Adrenal gland (tissue), 5 donors: Measurements from ENCODE around the gene CAMTA1.

Experiments
- POLR2A ChIP-seq, 2 donors: fragments of 450-650 bp; IDR thresholded peaks; one replicate each; pipeline ENCODE4 v1.6.1; 2017; ENCODE audit warnings: antibody characterized with exemption in 2 of 2, mild to moderate bottlenecking in 2 of 2, moderate library complexity in 1 of 2
- TF ChIP-seq, protein P1 (sequence below), 6 experiments: fragments of 450-650 bp in 4 of 6; fragments of 200-600 bp in 2 of 6; sonication (generic) in 1 of 6; IDR thresholded peaks; 1 replicate in 5 of 6; 2 replicates in 1 of 6; pipeline versions ENCODE4 v1.5.1 to v1.8.0; 2016 to 2021; ENCODE audit warnings: antibody characterized with exemption in 6 of 6, mild to moderate bottlenecking in 2 of 6, moderate library complexity in 1 of 6
- donor health status: DM: no; HTN: no; CAD: no.

DNA sequence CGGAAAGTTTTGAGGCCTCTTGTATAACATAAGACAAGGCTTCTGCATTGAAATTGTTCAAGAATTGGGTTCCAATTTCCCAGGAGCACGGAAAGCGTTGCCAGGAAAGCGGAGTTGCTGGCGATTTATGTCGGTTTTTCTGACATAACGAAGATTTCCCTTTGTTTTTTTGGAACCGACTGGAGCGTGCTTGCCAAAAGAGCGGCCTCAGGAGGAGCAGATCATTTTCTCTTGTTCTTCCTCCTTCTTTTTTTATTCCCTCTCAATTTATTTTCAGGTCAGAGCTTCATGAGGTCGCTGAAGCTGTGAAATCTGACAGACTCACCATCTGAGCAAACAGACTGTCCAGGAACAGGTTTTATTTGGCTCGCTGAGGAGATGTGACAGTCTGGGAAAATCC, 275.5 kb downstream of the CAMTA1 start:
- TF ChIP-seq, protein P1, sequence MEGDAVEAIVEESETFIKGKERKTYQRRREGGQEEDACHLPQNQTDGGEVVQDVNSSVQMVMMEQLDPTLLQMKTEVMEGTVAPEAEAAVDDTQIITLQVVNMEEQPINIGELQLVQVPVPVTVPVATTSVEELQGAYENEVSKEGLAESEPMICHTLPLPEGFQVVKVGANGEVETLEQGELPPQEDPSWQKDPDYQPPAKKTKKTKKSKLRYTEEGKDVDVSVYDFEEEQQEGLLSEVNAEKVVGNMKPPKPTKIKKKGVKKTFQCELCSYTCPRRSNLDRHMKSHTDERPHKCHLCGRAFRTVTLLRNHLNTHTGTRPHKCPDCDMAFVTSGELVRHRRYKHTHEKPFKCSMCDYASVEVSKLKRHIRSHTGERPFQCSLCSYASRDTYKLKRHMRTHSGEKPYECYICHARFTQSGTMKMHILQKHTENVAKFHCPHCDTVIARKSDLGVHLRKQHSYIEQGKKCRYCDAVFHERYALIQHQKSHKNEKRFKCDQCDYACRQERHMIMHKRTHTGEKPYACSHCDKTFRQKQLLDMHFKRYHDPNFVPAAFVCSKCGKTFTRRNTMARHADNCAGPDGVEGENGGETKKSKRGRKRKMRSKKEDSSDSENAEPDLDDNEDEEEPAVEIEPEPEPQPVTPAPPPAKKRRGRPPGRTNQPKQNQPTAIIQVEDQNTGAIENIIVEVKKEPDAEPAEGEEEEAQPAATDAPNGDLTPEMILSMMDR (IDR thresholded peaks at IDR 0.05) = no peak
- TF ChIP-seq POLR2A (IDR thresholded peaks at IDR 0.05) = no peak
